Tibial nerve (tissue), 4 donors: ENCODE results near the gene MKRN2OS. TPM values are rescaled to one million over a fixed set of nuclear protein-coding genes. Genes with fewer than 3 reads are reported as not detected.
A peak's percentile ranks its signal among the peaks of the same experiment; 100 is the strongest.

Experiments
- DNase-seq, 2 donors: peaks; one replicate each; pipeline ENCODE4 v3.0.0-alpha.2; 2019; ENCODE audit warnings: low spot score in 2 of 2
- H3K27ac ChIP-seq, 4 donors: fragments of 200-600 bp; sonication (generic) in 3 of 4; one replicate each; pipeline ENCODE4 v1.5.1; 2017 to 2019; ENCODE audit warnings: mild to moderate bottlenecking in 1 of 4
- H3K27me3 ChIP-seq, 2 donors: fragments of 200-600 bp; sonication (generic) in 1 of 2; one replicate each; pipeline versions ENCODE4 v1.5.1 to v1.6.0; 2017 to 2019
- H3K36me3 ChIP-seq, 3 donors: fragments of 200-600 bp; sonication (generic); one replicate each; pipeline ENCODE4 v1.5.1; 2018 to 2019
- H3K4me1 ChIP-seq, 4 donors: fragments of 200-600 bp; sonication (generic) in 3 of 4; one replicate each; pipeline ENCODE4 v1.5.1; 2017 to 2019
- H3K4me3 ChIP-seq, 4 donors: fragments of 200-600 bp; sonication (generic) in 3 of 4; one replicate each; pipeline ENCODE4 v1.5.1; 2017 to 2019; ENCODE audit warnings: mild to moderate bottlenecking in 1 of 4, moderate library complexity in 1 of 4
- H3K9me3 ChIP-seq, 4 donors: fragments of 200-600 bp; sonication (generic) in 3 of 4; one replicate each; pipeline ENCODE4 v1.5.1; 2017 to 2019
- CTCF ChIP-seq, 5 experiments: fragments of 200-600 bp in 3 of 5; fragments of 450-650 bp in 2 of 5; sonication (generic) in 3 of 5; IDR thresholded peaks; one replicate each; pipeline ENCODE4 v1.5.1; 2016 to 2019; ENCODE audit warnings: antibody characterized with exemption in 5 of 5, mild to moderate bottlenecking in 3 of 5, moderate library complexity in 2 of 5
- EP300 ChIP-seq, 2 donors: sonication (generic); formaldehyde crosslinking; IDR thresholded peaks; one replicate each; pipeline ENCODE4 v1.6.1; 2017; ENCODE audit warnings: antibody characterized with exemption in 2 of 2, mild to moderate bottlenecking in 1 of 2
- POLR2A ChIP-seq, 2 donors: fragments of 450-650 bp; IDR thresholded peaks; one replicate each; pipeline ENCODE4 v1.6.1; 2017; ENCODE audit warnings: antibody characterized with exemption in 2 of 2, mild to moderate bottlenecking in 2 of 2, moderate library complexity in 2 of 2
- WGBS, 2 donors: methylation state at CpG; one replicate each; pipeline ENCODE4 v1.1.5; 2018; 5-methylcytosine and 5-hydroxymethylcytosine counted together
- total RNA-seq, 4 donors: library from RNA; depleted of rRNA; stranded (reverse); fragments of >200 nt; gene quantifications; one replicate each; pipeline ENCODE4 v1.1.0, GENCODE V29; 2016

Gene MKRN2OS
- total RNA-seq, 4 donors from 2014 or later = not detected

- TF ChIP-seq POLR2A (IDR thresholded peaks at IDR 0.05) (no peak), EP300 (IDR thresholded peaks at IDR 0.05) (no peak), CTCF (IDR thresholded peaks at IDR 0.05) (no peak)
- no peak for DNase-seq
- Histone ChIP-seq H3K36me3 (peaks cover 4 to 89% (median 5%) of the 10 kb centered on the region in 3 donors), H3K4me1 (peaks cover 0 to 22% (median 1%) of the 10 kb centered on the region in 4 donors), H3K9me3 (no peaks in the 10 kb centered on the region), H3K27me3 (no peaks in the 10 kb centered on the region), H3K4me3 (no peak overlapping the region), H3K27ac (no peak overlapping the region)
- WGBS, 2 donors = 89 to 92% methylated on average over 18 of the region's 18 CpGs
Measured at GRCh38 chr3:12503126-12503957, 42.0 kb downstream of the MKRN2OS start.

GRCh38 chr3:12501360-12502020, 43.8 kb downstream of the MKRN2OS start:
- no peak for TF ChIP-seq POLR2A (IDR thresholded peaks at IDR 0.05)
- peak in 1 of 2 donors; percentile 86 for TF ChIP-seq EP300 (IDR thresholded peaks at IDR 0.05)
- no peak for TF ChIP-seq CTCF (IDR thresholded peaks at IDR 0.05)
- peaks cover 0 to 14% (median 1%) of the 10 kb centered on the region in 4 donors for H3K4me1 ChIP-seq
- 76 to 79% methylated on average over 7 of the region's 7 CpGs for WGBS, 2 donors
- DNase-seq = peak in 1 of 2 donors; percentile 36
- H3K27ac ChIP-seq = peak overlapping the region in 2 of 4 donors; percentile 8 to 65
- H3K36me3 ChIP-seq = peaks cover 4 to 91% (median 5%) of the 10 kb centered on the region in 3 donors
- H3K9me3 ChIP-seq = no peaks in the 10 kb centered on the region
- H3K4me3 ChIP-seq = no peak overlapping the region
- H3K27me3 ChIP-seq = no peaks in the 10 kb centered on the region

- Histone ChIP-seq H3K9me3 (no peaks in the 10 kb centered on the region), H3K36me3 (peaks cover 4 to 92% (median 5%) of the 10 kb centered on the region in 3 donors), H3K27ac (no peak overlapping the region), H3K4me1 (peaks cover 0 to 14% (median 1%) of the 10 kb centered on the region in 4 donors), H3K4me3 (no peak overlapping the region), H3K27me3 (no peaks in the 10 kb centered on the region)
- 79 to 96% methylated on average over 5 of the region's 5 CpGs for whole genome bisulfite sequencing, 2 donors
- no peak for DNase-seq
- TF ChIP-seq CTCF (IDR thresholded peaks at IDR 0.05) = no peak
- no peak for TF ChIP-seq EP300 (IDR thresholded peaks at IDR 0.05)
- TF ChIP-seq POLR2A (IDR thresholded peaks at IDR 0.05) = no peak
Measured at GRCh38 chr3:12499474-12499873, 45.8 kb downstream of the MKRN2OS start.

- H3K4me1 ChIP-seq = peaks cover 0 to 11% (median 2%) of the 10 kb centered on the region in 4 donors
- no peaks in the 10 kb centered on the region for H3K27me3 ChIP-seq
- DNase-seq = no peak
- no peak overlapping the region for H3K27ac ChIP-seq
- TF ChIP-seq EP300 (IDR thresholded peaks at IDR 0.05) = no peak
- WGBS, 2 donors = 88 to 98% methylated on average over 1 of the region's 1 CpG
- no peaks in the 10 kb centered on the region for H3K9me3 ChIP-seq
- peaks cover 0 to 97% (median 4%) of the 10 kb centered on the region in 3 donors for H3K36me3 ChIP-seq
- no peak overlapping the region for H3K4me3 ChIP-seq
Measured at GRCh38 chr3:12496453-12496761, 48.9 kb downstream of the MKRN2OS start.

- Histone ChIP-seq H3K4me1 (peaks cover 0 to 11% (median 4%) of the 10 kb centered on the region in 4 donors), H3K27me3 (no peaks in the 10 kb centered on the region), H3K27ac (no peak overlapping the region), H3K9me3 (no peaks in the 10 kb centered on the region), H3K4me3 (no peak overlapping the region), H3K36me3 (peaks cover 0 to 92% (median 4%) of the 10 kb centered on the region in 3 donors)
- 88 to 90% methylated on average over 8 of the region's 8 CpGs for WGBS, 2 donors
- no peak for DNase-seq
- TF ChIP-seq POLR2A (IDR thresholded peaks at IDR 0.05) = no peak
- TF ChIP-seq EP300 (IDR thresholded peaks at IDR 0.05) = no peak
- no peak for TF ChIP-seq CTCF (IDR thresholded peaks at IDR 0.05)
Measured at GRCh38 chr3:12495749-12496452, 49.4 kb downstream of the MKRN2OS start.
